Astrocyte of the cerebellum (primary cell): Measurements from ENCODE around the gene EVC.
"Not testable (repeated sequence)": the region's sequence is repeated elsewhere in the genome, so short reads cannot be mapped to it uniquely, and the experiment has no call there.

ENCODE experiments used
- DNase-seq: peaks from one replicate; pipeline ENCODE4 v3.0.0-alpha.2; 2011; ENCODE audit warnings: low read depth
- H3K4me3 ChIP-seq: 2 replicates; pipeline ENCODE4 v1.5.1; 2011; ENCODE audit warnings: mild to moderate bottlenecking, low read depth, low read length, moderate library complexity
- CTCF ChIP-seq: IDR thresholded peaks from 2 replicates; pipeline ENCODE4 v1.5.1; 2012; ENCODE audit warnings: low read length, low read depth, moderate library complexity, mild to moderate bottlenecking; ENCODE audit errors: missing control alignments
- in situ Hi-C: cut with HindIII; loops from 2 replicates; pipeline ENCODE4 v1.10.0; 2017; ENCODE audit warnings: low sequenced_read_pairs

The EVC gene

GRCh38 chr4:5721923-5722322, 10.9 kb downstream of the EVC start:
- no peak overlapping the region for H3K4me3 ChIP-seq
- no peak for DNase-seq
- TF ChIP-seq CTCF, result no peak
- in situ Hi-C loops, result no loop called here

- H3K4me3 ChIP-seq, result no peak overlapping the region
- in situ Hi-C loops, result no loop called here
- DNase-seq, result no peak
- TF ChIP-seq CTCF, result no peak
These were observed 11.3 kb downstream of the EVC start for GRCh38 chr4:5722328-5722727.

GRCh38 chr4:5724377-5724776, 13.4 kb downstream of the EVC start:
- DNase-seq, result no peak
- in situ Hi-C loops, result no loop called here
- TF ChIP-seq CTCF, result no peak
- H3K4me3 ChIP-seq, result no peak overlapping the region

GRCh38 chr4:5728412-5728811, 17.4 kb downstream of the EVC start:
- DNase-seq, H3K4me3 ChIP-seq, in situ Hi-C loops: not testable (repeated sequence)

- no peak overlapping the region for H3K4me3 ChIP-seq
- no peak for DNase-seq
- no peak for TF ChIP-seq CTCF
- in situ Hi-C loops, result no loop called here
These were observed 19.4 kb downstream of the EVC start for GRCh38 chr4:5730436-5730835.

- no peak for TF ChIP-seq CTCF
- in situ Hi-C loops, result no loop called here
- no peak for DNase-seq
- H3K4me3 ChIP-seq, result no peak overlapping the region
These were observed 20.3 kb downstream of the EVC start for GRCh38 chr4:5730993-5731990.

GRCh38 chr4:5732158-5732557, 21.2 kb downstream of the EVC start:
- TF ChIP-seq CTCF, result no peak
- in situ Hi-C loops, result no loop called here
- DNase-seq, result no peak
- no peak overlapping the region for H3K4me3 ChIP-seq
